Keratinocyte (primary cell): Measurements from ENCODE around the gene SOX5. TPM values are rescaled to one million over a fixed set of nuclear protein-coding genes. Genes with fewer than 3 reads are reported as not detected.

Experiments used
- DNase-seq: peaks from one replicate; pipeline ENCODE4 v3.0.0-alpha.2; 2011; ENCODE audit warnings: low read depth, missing footprints, low spot score
- FAIRE-seq: peaks from 2 replicates; lab custom pipeline; 2011; peaks lifted over from hg19 to GRCh38; lab: Jason Lieb, UNC
- H2AFZ ChIP-seq: 2 replicates; pipeline ENCODE4 v1.6.0; 2012; ENCODE audit warnings: low read length, control low read depth, inconsistent platforms; ENCODE audit not compliant: control insufficient read depth
- H3K27ac ChIP-seq: 2 replicates; pipeline ENCODE4 v1.5.1; 2011; ENCODE audit warnings: low read length; ENCODE audit not compliant: control insufficient read depth, insufficient read depth
- H3K27me3 ChIP-seq: 3 replicates; pipeline ENCODE4 v1.6.0; 2011; ENCODE audit warnings: low read length; ENCODE audit not compliant: control insufficient read depth, insufficient read depth; ENCODE audit errors: extremely low read depth
- H3K36me3 ChIP-seq, 2 experiments: 2 replicates in 1 of 2; 3 replicates in 1 of 2; pipeline ENCODE4 v1.5.1; 2011; ENCODE audit warnings: low read length in 2 of 2, mild to moderate bottlenecking in 1 of 2; ENCODE audit not compliant: control insufficient read depth in 2 of 2, insufficient read depth in 2 of 2; ENCODE audit errors: extremely low read depth in 1 of 2
- H3K4me1 ChIP-seq: 3 replicates; pipeline ENCODE4 v1.5.1; 2011; ENCODE audit warnings: low read length; ENCODE audit not compliant: control insufficient read depth, insufficient read depth; ENCODE audit errors: extremely low read depth
- H3K4me2 ChIP-seq: 3 replicates; pipeline ENCODE4 v1.6.0; 2011; ENCODE audit warnings: low read depth, low read length; ENCODE audit not compliant: control insufficient read depth, insufficient read depth; ENCODE audit errors: extremely low read depth
- H3K4me3 ChIP-seq, 3 experiments: fragments of 200-600 bp in 1 of 3; sonication (generic) in 1 of 3; 2 replicates in 2 of 3; 3 replicates in 1 of 3; pipeline ENCODE4 v1.5.1; 2011 to 2016; ENCODE audit warnings: low read length in 3 of 3, mild to moderate bottlenecking in 3 of 3, control low read depth in 2 of 3, inconsistent platforms in 1 of 3, low read depth in 1 of 3, mixed read lengths in 1 of 3, mixed run types in 1 of 3, moderate library complexity in 1 of 3; ENCODE audit not compliant: control insufficient read depth in 2 of 3, insufficient read depth in 2 of 3; ENCODE audit errors: extremely low read depth in 1 of 3
- H3K79me2 ChIP-seq: 2 replicates; pipeline ENCODE4 v1.6.0; 2012; ENCODE audit warnings: low read length; ENCODE audit not compliant: control insufficient read depth, insufficient read depth
- H3K9ac ChIP-seq: 3 replicates; pipeline ENCODE4 v1.6.0; 2011; ENCODE audit warnings: low read length; ENCODE audit not compliant: control insufficient read depth, insufficient read depth; ENCODE audit errors: extremely low read depth
- H3K9me1 ChIP-seq: 3 replicates; pipeline ENCODE4 v1.6.0; 2011; ENCODE audit warnings: low read length; ENCODE audit not compliant: control insufficient read depth, insufficient read depth; ENCODE audit errors: extremely low read depth
- H3K9me3 ChIP-seq: 2 replicates; pipeline ENCODE4 v1.5.1; 2012; ENCODE audit warnings: low read depth, low read length; ENCODE audit not compliant: control insufficient read depth
- H4K20me1 ChIP-seq: 3 replicates; pipeline ENCODE4 v1.6.0; 2011; ENCODE audit warnings: low read length; ENCODE audit not compliant: control insufficient read depth, insufficient read depth; ENCODE audit errors: extremely low read depth
- CTCF ChIP-seq, 3 experiments: IDR thresholded peaks in 1 of 3; conservative IDR thresholded peaks in 1 of 3; optimal IDR thresholded peaks in 1 of 3; 2 replicates in 2 of 3; 3 replicates in 1 of 3; pipeline versions ENCODE3 to v1.5.1; 2011; ENCODE audit warnings: low read length in 3 of 3, mild to moderate bottlenecking in 3 of 3, moderate library complexity in 2 of 3, control low read depth in 1 of 3, inconsistent platforms in 1 of 3; ENCODE audit not compliant: insufficient read depth in 2 of 3; ENCODE audit errors: extremely low read depth in 1 of 3
- EZH2 ChIP-seq: IDR thresholded peaks from one replicate; pipeline ENCODE4 v1.6.1; 2012; ENCODE audit warnings: inconsistent platforms, mild to moderate bottlenecking, low read length, moderate library complexity
- dilution Hi-C: fragments of 300-500 bp; cut with MboI; formaldehyde crosslinking; loops from one replicate; pipeline ENCODE4 v1.7.0; 2020; ENCODE audit warnings: low sequenced_read_pairs; ENCODE audit not compliant: extremely low pct_ligation_motif_present
- polyA plus RNA-seq, 5 experiments: library from polyadenylated mRNA; depleted of rRNA in 3 of 5; stranded (reverse) in 3 of 5; stranded (forward) in 1 of 5; unstranded in 1 of 5; fragments of >200 nt; gene quantifications; 1 replicate in 1 of 5; 2 replicates in 3 of 5; 3 replicates in 1 of 5; pipeline versions ENCODE4 v1.2.1 to v1.2.3, GENCODE V29; 2011 to 2012; ENCODE audit warnings: missing spikeins in 2 of 5, low read depth in 1 of 5, low replicate concordance in 1 of 5

The SOX5 gene
- polyA plus RNA-seq, 1 donor (not counting 4 experiments of a cell fraction or from before 2014, with no cell fraction given), result not detected

- no peaks in the 10 kb centered on the region for H3K79me2 ChIP-seq
- H3K4me1 ChIP-seq, result no peaks in the 10 kb centered on the region
- H3K36me3 ChIP-seq, result no peaks in the 10 kb centered on the region
- H4K20me1 ChIP-seq, result no peaks in the 10 kb centered on the region
- no peak overlapping the region for H3K4me2 ChIP-seq
- H3K27me3 ChIP-seq, result no peaks in the 10 kb centered on the region
- H3K4me3 ChIP-seq, result no peak overlapping the region
- DNase-seq (no peak), FAIRE-seq (no peak)
- H3K9ac ChIP-seq, result no peak overlapping the region
- no peak for TF ChIP-seq EZH2
- TF ChIP-seq CTCF (optimal IDR thresholded peaks at IDR 0.05 in 1 of 3, IDR thresholded peaks at IDR 0.05 in 1 of 3, conservative IDR thresholded peaks at IDR 0.05 in 1 of 3; ENCODE audit: extremely low read depth in 1 of 3, insufficient read depth in 2 of 3, low read length in 3 of 3), result no peak
- H2AFZ ChIP-seq, result no peak overlapping the region
- no peak overlapping the region for H3K27ac ChIP-seq
- H3K9me1 ChIP-seq, result no peaks in the 10 kb centered on the region
- no peaks in the 10 kb centered on the region for H3K9me3 ChIP-seq
- dilution Hi-C loops, result no loop called here
Observed at GRCh38 chr12:23947395-23947794, 2.1 kb downstream of the SOX5 start.

- no peak overlapping the region for H2AFZ ChIP-seq
- no peak overlapping the region for H3K27ac ChIP-seq
- no peaks in the 10 kb centered on the region for H3K36me3 ChIP-seq
- no peak for DNase-seq
- H3K9ac ChIP-seq, result no peak overlapping the region
- no peaks in the 10 kb centered on the region for H3K9me3 ChIP-seq
- no peak overlapping the region for H3K4me2 ChIP-seq
- no peaks in the 10 kb centered on the region for H3K4me1 ChIP-seq
- no peaks in the 10 kb centered on the region for H3K79me2 ChIP-seq
- H4K20me1 ChIP-seq, result no peaks in the 10 kb centered on the region
- H3K27me3 ChIP-seq, result no peaks in the 10 kb centered on the region
- no peak for TF ChIP-seq EZH2
- TF ChIP-seq CTCF (optimal IDR thresholded peaks at IDR 0.05 in 1 of 3, IDR thresholded peaks at IDR 0.05 in 1 of 3, conservative IDR thresholded peaks at IDR 0.05 in 1 of 3; ENCODE audit: extremely low read depth in 1 of 3, insufficient read depth in 2 of 3, low read length in 3 of 3), result no peak
- no peak overlapping the region for H3K4me3 ChIP-seq
- no peak for FAIRE-seq
- H3K9me1 ChIP-seq, result no peaks in the 10 kb centered on the region
- dilution Hi-C loops, result no loop called here
Observed at GRCh38 chr12:23945249-23945648, 4.2 kb downstream of the SOX5 start.
